ENCODE measurements around the gene IFT22.

The IFT22 gene

DNA sequence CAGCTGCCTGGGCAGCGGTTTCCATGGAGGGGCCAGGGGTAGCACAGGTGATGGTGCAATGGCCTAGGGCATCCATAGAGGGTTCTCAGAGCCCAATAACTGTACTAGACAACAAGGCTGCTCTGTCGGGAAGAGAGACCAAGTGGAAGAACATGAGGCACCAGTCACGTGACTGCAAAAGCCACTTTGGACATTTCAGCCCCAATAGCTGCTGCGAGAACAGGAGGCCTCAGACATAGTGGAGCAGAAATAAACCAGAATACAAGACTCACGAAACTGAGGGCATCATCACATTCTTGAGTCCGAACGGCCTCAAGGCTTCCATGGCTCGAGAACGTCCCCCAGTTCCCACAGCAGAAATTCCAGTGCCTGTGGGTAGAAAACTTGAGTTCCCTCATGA is 44.5 kb downstream of the IFT22 start:
- DNase-seq: no peak

DNA sequence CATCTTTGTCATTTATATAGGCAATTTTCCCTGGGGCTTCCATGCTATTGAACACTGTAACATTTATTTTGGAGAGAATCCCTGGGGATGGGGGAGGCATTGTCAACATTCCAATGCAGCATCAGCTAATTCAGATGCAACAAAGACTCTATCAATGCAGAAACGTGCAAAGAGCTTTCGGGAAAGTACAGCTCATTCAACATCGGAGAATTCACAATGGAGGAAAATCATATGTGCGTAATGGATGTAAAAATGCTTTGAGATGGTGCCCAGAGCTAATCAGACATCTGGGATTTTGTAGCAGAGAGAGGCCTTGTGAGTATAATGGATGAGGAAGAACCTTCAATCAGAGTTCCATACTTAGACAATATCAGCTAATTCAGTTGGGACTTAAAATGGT is 48.4 kb downstream of the IFT22 start:
- DNase-seq: no peak

DNA sequence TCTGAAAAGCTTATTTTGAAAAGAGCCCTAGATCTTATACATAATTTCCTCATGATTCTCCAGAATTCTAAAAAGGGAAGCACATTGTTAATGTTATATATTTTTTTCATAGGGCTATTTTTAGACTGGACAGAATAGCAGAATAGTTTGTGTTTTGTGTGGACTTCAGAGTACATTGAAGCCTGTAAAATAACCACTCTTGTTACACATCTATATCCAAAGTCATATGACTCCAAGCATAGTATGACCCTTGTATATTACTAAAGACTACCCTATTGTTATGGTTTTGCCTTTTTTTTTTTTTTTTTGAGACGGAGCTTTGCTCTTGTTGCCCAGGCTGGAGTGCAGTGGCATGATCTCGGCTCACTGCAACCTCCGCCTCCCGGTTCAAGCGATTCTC is 50.6 kb downstream of the IFT22 start:
- DNase-seq: peak; percentile 20

DNA sequence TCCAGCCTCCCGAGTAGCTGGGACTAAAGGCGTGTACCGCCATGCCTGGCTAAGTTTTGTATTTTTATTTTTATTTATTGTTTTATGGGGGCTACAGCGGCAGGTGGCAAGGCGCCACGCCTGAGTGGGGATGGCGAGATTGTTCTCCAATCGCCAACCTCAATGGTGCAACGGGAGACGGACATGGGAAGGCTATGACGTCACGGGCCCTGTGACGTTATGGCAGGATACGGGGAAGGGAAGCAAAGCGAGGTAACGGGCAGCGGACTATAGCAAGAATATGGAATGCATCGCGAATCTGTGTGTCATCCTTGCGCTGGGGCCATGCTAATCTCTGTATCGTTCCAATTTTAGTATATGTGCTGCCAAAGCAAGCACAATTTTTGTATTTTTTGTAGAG is 51.9 kb downstream of the IFT22 start:
- no peak for DNase-seq

DNA sequence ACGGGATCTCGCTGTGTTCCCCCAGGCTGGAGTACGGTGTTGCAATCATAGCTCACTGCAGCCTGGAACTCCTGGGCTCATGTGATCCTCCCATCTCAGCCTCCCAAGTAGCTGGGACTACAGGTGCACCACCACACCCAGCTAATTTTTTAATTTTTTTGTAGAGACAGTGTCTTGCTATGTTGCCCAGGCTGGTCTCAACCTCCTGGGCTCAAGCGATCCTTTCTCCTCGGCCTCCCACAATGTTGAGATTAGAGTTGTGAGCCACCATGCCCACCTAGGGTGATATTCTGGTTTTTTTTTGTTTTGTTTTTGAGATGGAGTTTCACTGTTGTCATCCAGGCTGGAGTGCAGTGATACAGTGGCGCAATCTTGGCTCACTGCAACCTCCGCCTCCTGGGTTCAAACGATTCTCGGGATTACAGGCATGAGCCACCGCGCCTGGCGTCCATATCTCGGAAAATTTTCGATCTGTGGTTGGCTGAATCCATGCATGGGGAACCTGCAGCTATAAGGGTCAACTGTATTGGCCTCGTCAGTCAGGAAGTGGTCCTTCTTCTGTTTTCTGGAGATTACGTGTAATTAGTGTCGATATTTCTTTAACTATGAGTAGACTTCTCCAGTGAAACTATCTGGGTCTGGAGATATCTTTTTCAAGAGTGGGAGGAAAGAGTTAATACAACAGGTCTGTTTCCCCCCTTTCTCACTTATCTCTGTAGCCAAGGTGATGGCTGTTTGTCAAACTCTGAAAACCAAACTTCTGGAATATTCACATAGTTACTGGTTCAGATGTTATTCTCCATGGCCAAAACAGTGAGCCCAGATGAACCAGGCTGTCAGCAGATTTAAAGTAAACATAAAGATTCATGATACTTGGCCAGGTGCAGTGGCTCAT is 55.7 kb downstream of the IFT22 start:
- DNase-seq: peak; percentile 20

DNA sequence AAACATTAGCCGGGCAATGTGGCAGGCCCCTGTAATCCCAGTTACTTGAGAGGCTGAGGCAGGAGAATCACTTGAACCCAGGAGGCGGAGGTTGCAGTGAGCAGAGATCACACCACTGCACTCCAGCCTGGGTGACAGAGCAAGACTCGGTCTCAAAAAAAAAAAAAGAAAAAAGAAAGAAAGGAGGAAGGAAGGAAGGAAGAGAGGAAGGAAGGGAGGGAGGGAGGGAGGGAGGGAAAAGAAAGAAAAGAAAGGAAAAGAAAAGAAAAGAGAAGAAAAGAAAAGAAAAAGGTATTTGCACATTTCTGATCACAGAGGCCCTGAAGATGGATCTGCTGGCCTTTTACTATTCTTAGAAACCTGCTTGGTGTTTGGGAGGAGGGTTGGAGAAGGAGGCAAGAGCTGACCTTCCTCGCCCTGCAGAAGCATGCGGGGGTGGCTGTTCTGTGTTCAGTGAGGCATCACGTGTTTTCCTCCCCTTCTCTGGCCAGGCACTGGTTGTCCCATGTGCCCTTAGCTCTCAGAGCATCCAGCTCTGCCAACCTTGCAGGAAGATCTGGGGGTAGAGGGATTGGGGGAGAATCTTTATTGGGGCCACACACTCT is 57.4 kb downstream of the IFT22 start:
- DNase-seq: peak; percentile 29
